Suppressor macrophage treated with lipopolysaccharide for 4 hours (primary cell): ENCODE results near the gene TRIM72.
"Not testable (repeated sequence)": the region's sequence is repeated elsewhere in the genome, so short reads cannot be mapped to it uniquely, and the experiment has no call there.

ENCODE experiments used
- DNase-seq: peaks from one replicate; pipeline ENCODE4 v3.0.0-alpha.2; 2020

TRIM72 gene

DNA sequence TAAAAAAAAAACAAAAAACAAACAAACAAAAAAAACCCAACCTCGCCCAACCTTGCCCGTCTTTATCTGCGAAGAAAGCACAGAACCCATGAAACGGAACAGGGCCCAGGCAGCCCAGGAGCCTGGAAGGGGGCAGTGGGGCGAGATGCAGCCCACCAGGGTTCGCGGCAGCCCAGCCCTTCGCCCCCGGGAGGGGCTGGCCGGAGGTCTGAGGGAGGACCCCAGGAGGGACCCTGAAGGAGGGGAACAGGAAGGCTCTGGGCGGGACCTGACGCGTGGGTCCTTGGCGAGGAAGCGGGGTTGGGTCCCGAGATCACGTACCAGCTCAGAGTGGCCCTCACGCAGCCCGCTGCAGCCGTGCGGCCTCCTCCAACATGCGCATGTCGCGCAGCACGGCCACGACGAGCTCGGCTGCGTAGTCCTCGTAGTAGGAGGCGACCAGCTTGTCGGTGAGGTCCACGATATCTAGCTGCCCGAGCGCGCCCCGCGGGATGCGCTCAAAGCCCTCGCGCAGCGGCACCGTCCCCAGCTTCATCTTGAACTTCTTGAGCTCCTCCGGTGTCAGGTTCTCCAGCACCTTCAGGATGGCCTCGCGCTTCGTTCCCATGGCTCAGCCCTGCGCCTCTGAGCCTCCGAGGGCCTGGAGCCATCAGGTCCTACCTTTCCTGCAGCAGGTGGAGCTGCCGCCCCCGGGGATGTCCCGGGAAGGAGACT lies 2.7 kb downstream of the TRIM72 start, which contains the start of gene PYDC1:
PYDC1 (minus strand) TSS at position 714 of the 714 bp plus-strand sequence; CDS start at position 607, 107 bp downstream.
- no peak for DNase-seq

DNA sequence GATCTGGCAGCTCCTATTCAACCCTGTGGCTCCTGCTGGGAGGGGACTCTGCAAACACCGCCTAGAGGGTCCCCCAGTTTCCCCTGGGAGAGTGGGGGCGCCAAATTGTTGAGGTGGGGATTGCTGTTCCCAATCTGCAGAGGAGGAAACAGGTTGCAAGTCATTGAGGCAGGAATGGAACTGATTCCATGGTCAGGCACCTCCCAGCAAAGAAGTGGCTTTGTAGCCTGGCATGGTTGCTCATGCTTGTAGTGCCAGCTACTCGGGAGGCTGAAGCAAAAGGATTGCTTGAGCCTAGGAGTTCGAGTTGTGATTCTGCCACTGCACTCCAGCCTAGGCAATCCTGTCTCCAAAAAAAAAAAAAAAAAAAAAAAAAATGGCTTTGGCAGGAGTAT lies 3.2 kb downstream of the TRIM72 start:
- DNase-seq: no peak

DNA sequence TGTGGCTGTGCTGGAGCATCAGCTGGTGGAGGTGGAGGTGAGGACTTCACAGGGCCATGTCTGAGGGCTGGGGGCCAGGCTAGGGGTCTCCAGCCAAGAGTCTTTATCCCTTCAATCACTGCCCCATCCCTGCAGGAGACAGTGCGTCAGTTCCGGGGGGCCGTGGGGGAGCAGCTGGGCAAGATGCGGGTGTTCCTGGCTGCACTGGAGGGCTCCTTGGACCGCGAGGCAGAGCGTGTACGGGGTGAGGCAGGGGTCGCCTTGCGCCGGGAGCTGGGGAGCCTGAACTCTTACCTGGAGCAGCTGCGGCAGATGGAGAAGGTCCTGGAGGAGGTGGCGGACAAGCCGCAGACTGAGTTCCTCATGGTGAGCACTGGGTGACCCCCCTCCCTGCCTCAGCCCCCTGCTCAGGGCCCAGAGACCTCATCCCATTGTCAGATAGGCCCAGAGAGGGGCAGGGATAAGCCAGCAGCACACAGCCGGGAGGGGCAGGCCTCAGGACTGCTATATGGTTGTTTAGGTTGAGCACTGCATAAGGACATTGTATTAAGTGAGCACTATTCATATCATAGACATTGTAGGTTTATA lies 5.3 kb downstream of the TRIM72 start:
- DNase-seq: no peak

DNA sequence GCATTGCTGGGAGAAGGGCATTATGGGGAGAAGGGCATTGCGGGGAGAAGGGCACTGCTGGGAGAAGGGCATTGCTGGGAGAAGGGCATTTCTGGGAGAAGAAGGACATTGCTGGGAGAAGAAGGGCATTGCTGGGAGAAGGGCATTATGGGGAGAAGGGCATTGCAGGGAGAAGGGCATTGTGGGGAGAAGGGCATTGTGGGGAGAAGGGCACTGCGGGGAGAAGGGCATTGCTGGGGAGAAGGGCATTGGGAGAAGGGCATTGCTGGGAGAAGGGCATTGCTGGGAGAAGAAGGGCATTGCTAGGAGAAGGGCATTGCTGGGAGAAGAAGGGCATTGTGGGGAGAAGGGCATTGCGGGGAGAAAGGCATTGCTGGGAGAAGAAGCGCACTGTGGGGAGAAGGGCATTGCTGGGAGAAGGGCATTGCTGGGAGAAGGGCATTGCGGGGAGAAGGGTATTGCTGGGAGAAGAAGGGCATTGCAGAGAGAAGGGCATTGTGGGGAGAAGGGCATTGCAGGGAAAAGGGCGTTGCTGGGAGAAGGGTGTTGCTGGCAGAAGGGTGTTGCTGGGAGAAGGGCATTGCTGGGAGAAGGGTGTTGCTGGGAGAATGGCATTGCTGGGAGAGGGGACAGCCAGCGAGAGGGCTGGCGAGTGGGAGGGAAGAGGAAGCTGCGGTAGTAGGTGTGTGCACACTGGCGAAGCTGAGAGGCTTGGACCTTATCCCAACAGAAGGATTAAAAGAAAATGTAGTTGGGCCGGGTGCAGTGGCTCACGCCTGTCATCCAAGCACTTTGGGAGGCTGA lies 7.6 kb downstream of the TRIM72 start:
- DNase-seq: no peak

DNA sequence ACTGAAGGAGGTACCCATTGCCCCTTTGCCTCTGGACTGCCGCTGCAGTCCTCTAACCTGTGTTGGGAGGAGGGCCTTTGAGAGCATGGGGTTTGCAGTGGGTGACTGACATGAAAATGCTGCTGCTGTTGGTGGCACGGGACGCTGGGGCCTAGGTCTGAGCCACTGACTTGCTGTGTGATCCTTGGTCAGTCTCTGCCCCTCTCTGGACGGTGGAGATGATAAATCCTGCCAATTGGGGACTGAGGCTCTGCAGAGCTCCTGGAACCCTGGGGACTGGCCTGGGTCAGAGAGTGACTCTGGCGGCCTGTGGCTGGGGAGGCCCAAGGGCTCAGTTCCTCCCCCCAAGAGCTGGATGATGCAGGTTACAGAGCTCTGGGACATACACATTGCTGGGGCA lies 9.1 kb downstream of the TRIM72 start:
- no peak for DNase-seq

DNA sequence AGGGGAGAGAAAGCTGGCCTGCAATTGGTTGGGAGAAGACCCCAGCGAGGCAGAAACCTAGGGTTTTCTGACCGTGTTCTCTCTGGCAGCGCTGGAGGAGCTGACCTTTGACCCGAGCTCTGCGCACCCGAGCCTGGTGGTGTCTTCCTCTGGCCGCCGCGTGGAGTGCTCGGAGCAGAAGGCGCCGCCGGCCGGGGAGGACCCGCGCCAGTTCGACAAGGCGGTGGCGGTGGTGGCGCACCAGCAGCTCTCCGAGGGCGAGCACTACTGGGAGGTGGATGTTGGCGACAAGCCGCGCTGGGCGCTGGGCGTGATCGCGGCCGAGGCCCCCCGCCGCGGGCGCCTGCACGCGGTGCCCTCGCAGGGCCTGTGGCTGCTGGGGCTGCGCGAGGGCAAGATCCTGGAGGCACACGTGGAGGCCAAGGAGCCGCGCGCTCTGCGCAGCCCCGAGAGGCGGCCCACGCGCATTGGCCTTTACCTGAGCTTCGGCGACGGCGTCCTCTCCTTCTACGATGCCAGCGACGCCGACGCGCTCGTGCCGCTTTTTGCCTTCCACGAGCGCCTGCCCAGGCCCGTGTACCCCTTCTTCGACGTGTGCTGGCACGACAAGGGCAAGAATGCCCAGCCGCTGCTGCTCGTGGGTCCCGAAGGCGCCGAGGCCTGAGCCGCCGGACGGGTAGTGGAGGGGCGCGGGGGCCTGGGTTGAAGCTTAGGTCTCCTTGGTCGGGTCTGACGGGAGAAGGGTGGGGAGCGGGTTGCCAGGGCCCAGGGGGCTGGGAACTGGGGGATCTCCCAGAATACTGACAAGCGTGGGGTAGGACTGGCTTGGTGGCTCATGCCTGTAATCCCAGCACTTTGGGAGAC lies 10.4 kb downstream of the TRIM72 start:
- DNase-seq: no peak

DNA sequence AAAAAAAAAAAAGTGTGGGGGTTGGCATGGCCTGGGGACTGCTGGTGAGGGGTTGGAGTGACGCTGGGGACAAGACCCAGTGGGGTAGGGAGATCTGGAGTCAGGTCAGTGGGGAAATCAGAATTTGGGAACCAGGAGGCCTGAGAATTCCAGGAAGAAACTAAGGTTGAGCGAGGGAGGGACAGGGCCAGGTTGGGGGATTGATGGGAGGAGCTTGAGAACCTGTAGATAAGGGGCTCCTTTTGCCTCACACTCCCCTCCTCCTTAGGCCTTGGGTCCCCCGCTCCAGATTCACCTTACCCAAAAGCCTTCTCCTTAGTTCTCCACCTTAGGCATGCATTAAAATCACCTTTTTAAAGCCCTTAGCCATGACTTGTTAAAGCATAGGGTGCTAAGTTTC lies 11.3 kb downstream of the TRIM72 start:
- no peak for DNase-seq

DNA sequence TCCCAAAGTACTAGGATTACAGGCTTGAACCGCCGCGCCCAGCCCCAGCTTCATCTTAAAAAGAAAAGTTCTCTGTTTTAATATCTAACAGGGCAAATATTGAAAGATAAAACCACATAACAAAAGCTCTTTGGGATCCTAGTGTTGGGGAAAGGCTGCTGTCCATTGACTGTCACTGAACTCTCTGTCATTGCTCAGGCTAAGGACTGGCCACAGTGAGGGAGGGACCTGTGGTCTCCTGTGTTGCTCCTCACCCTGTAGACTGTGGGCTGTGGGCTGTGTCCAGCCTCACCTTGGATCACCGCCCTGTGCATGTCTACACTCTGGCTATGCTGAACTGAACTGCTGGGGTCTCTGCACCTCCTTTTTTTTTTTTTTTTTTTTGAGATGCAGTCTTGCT lies 14.3 kb downstream of the TRIM72 start:
- DNase-seq: no peak

DNA sequence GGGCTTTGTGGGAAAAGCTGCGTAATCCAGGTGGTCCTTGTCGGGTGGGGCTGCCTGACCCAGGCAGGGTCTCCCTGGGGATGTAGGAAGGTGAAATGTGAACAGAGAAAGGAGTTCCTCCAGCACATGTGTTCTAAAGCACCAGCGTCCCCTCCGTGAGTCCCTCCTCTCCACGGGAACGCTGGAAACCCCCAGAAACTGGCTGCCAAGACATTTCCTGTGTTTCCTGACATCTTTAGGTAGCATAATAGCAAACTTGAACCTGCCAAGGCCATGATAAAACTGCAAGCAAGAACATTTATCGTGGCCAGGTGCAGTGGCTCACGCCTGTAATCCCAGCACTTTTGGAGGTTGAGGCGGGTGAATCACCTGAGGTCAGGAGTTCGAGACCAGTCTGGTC lies 15.6 kb downstream of the TRIM72 start:
- DNase-seq: no peak

DNA sequence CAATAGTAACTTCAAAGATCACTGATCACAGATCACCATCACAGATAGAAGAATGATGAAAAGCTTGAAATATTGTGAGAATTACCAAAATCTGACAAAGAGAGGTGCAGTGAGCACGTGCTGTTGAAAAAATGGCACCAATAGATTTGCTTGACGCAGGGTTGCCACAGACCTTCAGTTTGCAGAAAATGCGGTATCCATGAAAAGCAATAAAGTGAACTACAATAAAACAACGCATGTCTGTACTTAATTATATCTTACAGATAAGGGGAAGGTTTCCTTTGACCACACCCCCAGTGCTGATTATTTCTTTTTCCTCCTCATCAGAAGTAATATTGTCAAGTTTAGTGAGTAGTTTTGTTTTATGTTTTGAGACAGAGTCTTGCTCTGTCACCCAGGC lies 24.1 kb downstream of the TRIM72 start:
- DNase-seq: no peak

DNA sequence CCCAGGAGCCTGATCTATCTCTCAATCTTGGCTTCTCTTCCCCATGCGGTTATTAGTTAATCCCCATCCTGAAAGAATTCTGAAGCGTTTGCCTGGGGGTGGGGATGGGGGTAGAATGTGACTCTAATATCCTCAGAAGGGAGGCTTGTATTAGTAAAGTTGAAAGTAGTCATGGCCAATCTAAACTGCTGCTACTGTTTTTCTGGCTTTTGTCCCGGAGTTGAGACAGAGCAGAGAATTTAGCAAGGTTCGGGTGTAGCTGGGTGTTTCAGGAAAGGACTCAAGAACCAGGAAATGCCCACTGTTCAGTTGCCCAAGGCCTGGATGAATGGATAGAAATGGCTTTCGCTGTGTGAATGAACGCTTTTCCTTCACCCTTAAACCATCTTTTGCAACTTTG lies 28.3 kb downstream of the TRIM72 start:
- peak; percentile 82 for DNase-seq

DNA sequence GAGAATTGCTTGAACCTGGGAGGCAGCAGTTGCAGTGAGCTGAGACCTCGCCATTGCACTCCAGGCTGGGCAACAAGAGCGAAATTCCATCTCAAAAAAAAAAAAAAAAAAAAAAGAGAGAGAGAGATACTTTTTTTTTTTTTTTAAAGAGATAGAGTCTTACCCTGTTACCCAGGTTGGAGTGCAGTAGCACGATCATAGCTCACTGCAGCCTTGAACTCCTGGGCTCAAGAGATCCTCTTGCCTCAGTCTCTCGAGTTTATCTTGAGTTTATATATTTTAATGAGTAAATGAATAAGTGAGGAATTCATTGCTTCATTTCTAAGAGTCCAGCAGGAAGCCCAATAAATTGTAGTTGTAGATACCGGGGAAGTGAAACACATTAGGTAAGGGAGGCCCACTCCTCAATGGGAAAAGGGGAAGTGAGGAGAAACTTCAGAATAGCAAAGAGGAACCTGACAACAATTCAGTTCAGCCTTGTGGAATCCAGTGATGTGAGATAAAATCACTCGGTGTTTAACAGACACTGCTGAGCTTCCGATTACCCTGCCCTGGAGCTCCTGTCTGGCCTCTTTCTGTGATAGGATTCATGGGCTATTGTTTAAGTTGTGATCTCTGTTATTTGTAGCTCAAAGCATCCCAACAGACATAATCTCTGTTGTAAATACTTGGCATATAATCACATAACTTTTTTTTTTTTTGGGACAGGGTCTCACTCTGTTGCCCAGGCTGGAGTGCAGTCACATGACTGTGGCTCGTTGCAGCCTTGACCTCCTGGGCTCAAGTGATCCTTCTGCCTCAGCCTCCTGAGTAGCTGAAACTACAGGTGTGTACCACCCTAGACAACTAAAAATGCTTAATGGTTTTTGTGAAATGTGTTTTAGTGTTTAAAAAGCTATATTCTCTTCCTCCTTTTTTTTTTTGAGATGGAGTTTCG lies 30.1 kb downstream of the TRIM72 start:
- peak; percentile 86 for DNase-seq

DNA sequence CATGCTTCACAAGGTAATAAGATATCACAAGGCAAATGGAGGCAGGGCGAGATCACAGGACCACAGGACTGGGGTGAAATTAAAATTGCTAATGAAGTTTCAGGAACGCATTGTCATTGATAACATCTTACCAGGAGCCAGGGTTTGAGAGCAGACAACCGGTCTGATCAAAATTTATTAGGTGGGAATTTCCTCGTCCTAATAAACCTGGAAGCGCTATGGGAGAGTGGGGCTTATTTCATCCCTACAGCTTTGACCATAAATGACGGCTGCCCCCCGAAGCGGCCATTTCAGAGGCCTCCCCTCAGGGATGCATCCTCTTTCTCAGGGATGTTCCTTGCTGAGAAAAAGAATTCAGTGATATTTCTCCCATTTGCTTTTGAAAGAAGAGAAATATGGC lies 31.7 kb downstream of the TRIM72 start:
- not testable (repeated sequence) for DNase-seq

DNA sequence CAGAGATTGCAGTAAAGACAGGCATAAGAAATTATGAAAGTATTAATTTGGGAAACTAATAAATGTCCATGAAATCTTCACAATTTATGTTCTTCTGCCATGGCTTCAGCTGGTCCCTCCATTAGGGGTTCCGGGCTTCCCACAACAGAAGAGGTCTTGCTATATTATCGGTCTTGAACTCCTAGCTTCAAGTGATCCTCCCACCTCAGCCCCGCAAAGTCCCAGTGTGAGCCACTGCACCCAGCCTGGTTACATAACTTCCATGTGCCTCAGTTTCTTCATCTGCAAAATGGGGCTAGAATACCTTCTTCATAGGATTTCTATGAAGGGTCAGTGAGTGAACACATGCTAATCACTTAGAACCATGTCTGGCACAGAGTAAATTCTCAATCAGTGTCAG lies 32.4 kb downstream of the TRIM72 start:
- DNase-seq: no peak

DNA sequence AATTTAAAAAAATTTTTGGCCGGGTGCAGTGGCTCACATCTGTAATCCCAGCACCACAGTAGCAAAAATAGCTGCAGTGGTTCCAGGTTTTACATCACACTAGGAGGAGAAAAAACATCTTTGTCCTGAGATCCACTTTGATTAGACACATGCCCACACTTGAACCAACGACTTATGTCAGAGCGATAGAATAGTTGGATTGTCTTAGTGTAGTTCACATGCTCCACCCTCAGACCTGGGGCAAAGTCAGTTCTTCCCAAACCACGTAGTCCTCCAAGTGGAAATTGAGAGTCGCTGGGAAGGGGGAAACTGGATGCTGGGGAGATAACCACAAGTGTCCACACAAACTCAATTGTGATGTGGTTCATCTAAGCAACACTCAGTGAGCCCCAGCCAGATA lies 34.4 kb downstream of the TRIM72 start:
- no peak for DNase-seq

DNA sequence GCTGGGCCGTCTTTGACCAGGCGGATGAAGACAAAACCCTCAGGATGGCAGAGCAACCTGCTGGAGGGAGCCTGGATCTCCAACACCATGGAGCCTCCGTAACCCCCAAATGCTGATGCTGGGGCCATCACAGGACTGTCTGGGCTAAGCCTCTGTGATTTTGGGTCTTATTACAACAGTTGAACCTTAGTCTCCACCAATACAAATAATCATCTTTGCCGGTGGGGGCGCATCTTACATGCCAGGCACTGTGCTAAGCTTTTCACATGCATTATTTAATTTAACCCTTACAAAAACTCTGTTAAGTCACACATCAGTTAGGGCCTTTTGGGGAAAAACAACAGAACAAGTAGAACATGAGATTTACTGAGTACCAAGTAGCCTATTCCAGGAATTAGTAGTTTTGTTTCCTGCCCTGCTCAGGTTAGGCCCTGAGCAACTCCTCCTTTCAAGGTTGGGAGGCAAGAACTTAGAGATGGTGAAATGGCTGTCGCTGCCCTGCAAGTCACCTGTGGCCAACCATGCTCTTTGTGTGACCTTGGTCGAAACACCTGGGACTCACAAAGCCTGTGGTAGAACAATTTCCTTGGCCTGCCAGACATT lies 37.0 kb downstream of the TRIM72 start:
- DNase-seq: no peak

DNA sequence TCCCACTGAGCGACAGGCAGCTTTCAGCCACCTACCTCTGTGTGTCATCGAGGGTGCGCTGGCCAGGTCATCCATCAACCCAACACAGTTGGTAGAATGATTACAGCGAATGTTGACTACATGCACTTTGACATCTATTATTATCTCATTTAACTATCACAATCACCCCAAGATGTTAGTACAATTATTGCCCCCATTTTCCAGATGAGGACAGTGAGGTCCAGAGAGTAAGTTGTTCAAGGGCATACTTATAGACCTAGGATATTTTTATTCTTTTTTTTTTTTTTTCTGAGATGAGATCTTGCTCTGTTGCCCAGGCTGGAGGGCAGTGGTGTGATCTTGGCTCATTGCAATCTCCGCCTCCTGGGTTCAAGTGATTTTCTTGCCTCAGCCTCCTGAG lies 37.5 kb downstream of the TRIM72 start:
- no peak for DNase-seq

DNA sequence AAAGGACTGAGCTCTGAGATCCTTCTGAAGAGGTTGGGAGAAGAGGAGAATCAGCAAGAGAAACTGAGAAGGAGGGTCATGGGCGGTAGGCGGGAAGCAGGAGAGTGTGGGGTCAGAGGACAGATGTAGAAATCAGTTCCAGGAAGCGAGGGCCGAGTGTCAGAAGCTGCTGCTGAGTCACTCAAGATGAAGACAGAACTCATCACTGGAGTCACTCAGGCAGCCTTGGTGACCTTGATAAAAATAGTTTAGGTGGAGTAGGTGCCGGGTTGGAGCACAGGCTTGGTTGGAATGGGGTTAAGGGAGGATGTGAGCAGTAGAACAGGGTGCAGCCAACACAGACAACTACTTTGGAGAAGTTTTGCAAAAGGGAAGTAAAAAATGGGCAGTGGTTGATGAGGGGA lies 39.7 kb downstream of the TRIM72 start:
- DNase-seq: peak; percentile 93

DNA sequence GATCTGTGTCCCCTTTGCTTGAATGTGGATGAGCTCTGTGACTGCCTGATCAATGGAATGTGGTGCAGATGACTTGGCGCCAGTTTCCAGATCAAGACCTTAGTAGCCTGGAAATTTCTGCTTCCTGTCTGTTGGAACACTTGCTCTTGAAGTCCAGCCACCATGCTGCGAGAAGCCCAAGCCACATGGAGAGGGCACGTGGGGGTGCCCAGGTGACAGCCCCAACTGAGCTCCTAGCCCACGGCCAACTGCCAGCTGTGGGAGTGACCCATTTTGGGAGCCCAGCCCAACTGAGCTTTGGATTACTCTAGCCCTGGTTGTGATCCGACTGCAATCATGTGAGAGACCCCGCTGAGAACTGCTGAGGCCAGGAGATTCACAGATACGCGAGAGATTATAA lies 42.5 kb downstream of the TRIM72 start:
- no peak for DNase-seq

DNA sequence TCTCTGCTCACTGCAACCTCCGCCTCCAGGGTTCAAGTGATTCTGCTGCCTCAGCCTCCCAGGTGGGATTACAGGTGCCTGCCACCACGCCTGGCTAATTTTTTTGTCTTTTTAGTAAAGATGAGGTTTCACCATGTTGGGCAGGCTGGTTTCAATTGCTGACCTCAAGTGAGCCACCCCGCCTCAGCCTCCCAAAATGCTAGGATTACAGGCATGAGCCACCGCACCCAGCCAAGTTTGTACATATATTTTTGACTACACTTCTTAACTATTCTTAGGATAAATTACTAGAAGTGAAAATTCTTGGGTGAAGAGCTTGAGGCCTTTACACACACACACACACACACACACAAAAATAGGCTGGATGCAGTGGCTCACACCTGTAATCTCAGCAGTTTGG lies 44.4 kb downstream of the TRIM72 start:
- DNase-seq: no peak

DNA sequence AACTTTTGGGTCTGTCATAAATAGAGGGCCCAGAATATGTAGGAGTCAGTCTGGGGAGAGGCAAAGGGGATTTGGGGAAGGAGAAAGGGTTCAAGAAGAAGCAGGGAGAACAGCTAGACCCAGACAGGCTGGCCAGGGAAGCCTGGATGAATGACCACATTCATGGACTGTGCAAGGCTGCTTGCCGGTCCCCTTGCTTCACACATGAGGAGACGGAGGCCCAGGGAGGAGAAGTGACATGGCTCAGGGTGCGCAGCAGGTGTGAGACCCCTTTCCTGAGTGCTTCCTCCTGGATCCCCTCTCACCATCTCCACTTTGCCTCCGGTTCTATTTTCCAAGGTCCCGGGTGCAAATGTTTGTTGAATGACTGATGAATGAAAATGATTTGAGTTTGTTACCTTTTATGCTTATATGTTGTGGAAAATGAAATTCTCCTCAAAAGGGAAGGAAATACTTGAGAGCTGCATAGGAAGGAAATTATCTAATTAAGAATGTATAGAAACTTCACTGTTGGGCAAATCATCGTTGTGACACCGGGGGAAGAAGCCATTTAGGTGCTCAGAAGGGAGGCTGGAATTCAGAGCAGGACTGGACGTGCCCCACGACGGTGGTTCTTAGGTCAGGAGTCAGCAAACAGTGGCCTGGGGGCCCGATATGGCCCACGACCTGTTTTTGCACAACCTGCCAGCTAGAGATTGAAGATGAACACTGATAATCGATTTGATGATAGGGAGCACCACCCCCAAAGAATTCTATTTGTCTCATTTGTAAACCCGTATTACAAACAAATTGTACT lies 46.4 kb downstream of the TRIM72 start:
- no peak for DNase-seq
